GM18951 (cell line): ENCODE data around the gene NTPCR.
"Not testable (repeated sequence)": the region's sequence is repeated elsewhere in the genome, so short reads cannot be mapped to it uniquely, and the experiment has no call there.

Experiments used
- POLR2A ChIP-seq: IDR thresholded peaks from 4 replicates; pipeline ENCODE4 v1.6.1; 2011; ENCODE audit warnings: mild to moderate bottlenecking; ENCODE audit not compliant: insufficient read length, insufficient read depth; ENCODE audit errors: extremely low read depth
- in situ Hi-C: fragments of 300-500 bp; cut with MboI; formaldehyde crosslinking; loops from one replicate; pipeline ENCODE4 v1.12.0; 2022; ENCODE audit warnings: low sequenced_read_pairs, mixed read lengths, inconsistent platforms; ENCODE audit not compliant: unreplicated experiment

The NTPCR gene

GRCh38 chr1:232917053-232917452 is 33.4 kb upstream of the NTPCR start:
- in situ Hi-C loops = no loop called here
- TF ChIP-seq POLR2A = no peak

DNA sequence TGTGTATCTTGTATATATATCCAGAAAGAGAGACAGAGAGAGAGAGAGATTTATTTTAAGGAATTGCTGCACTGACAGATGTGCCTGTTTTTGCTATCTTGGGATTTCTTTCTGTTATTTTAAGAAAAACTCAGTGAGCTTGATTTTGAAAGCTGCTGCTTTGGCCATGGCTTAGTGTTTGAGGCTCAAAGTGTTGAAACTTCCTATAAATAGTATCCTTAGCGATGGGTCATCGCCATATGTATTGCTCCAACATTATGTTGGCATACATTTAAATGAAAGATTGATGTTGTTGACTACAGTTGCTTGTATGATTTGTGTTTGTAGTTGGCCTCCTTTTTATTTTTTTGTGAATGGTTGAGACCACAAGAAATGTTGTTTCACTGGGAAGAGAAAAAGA is 29.0 kb upstream of the NTPCR start:
- TF ChIP-seq POLR2A = no peak
- in situ Hi-C loops = no loop called here

DNA sequence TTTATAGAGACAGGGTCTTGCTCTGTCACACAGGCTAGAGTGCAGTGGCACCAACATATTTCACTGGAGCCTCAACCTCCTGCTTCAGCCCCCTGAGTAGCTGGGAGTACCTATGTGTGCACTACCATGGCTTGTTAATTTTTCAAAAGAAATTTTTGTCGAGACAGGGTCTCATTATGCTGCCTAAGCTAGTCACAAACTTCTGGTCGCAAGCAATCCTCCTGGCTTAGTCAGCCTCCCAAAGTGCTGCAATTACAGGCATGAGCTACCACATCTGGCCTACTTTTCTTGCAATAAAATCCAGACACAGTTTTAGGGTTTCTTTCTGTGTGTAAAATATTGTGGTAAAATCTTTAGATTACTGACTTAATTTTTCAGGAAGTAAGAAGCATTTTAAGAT is 27.9 kb upstream of the NTPCR start:
- no peak for TF ChIP-seq POLR2A
- in situ Hi-C loops = no loop called here

DNA sequence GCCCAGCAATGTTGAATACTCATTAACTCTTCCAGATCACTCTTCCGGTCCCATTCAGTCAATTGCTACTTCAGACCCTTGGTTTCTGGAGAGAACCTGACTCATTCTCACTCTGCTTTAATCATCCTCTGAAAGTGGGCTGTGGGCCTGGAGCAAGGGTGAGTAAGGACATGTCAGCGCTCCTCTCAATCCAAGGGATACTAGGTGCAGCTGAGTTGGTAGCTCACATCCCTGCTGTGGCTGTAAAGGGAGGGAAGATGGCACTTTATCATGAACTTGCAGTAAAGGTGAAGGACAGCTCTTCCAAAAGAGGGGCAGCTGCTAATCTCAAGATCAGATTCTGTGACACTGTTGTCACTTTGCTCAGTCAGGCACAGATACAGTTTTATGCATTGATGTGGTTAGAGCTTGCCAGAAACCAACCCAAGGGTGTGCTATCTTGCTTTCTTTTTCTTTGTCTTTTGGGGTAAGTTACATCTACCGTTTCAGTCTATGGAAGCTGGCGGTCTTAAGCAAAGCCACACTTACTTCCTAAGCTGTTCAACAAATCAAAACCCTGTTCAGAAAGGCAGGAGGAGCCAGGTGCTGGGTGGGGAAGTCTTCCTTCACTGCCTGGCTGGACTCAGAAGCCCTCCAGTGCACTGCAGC is 26.5 kb upstream of the NTPCR start:
- no peak for TF ChIP-seq POLR2A
- in situ Hi-C loops = no loop called here

DNA sequence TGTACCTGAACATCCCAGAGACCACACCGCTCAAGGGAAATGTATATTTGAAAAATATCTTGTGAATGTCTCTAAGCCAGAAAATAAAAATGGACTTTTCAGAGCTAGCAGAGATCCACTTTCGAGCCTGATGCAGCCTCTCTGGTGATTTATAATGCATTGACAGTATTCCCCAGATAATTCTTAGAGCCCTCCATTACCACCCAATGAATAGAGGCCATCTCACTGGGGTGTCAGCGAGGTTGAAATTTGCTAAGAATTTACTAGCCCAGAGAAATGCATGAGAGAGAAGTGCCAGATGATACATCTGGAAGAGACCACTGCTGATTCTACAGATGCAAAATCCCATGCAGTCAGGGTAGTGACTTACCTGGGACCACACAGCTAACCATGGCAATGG is 25.5 kb upstream of the NTPCR start:
- no peak for TF ChIP-seq POLR2A
- in situ Hi-C loops = no loop called here

DNA sequence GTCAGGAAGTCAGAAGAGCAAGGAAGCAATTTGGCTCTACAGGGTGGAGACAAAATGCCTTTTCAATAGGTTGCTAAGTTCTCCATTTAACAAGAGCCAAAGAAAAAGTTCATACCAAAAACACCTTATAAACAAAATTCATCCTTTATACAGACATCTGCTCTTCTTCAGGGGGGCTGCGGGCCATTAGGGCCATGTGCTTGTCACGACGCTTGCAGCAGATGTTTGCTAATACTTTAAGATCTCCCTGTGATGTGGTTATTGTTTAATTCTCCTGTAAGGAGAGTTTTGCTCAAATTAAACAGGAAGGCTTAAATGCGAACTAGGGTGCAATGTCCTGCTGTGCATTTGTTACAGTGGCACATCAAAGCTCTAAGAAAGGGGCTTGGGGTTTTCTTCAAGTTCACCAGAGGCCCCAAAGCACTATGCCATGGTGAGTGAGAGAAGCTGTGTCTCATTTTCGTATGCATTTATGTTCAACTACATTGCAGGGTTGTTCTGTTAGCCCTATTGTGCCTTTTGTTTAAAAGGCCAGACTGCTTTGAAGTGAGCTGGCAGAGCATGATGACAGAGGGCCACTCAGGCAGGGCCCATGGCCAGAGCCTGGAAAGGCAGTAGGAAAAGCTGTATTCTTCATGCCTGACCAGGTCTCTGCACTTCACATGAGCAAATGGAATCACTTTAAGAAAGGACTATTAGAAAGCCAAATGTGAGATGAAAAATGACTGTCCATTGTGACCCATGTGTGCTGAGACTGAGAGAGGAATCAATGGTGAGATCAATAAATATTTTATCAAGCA is 24.8 kb upstream of the NTPCR start:
- in situ Hi-C loops = no loop called here
- no peak for TF ChIP-seq POLR2A

GRCh38 chr1:232927166-232927565 is 23.2 kb upstream of the NTPCR start:
- in situ Hi-C loops = not testable (repeated sequence)

GRCh38 chr1:232927830-232928505 is 22.4 kb upstream of the NTPCR start:
- TF ChIP-seq POLR2A = no peak
- in situ Hi-C loops = no loop called here

- in situ Hi-C loops = no loop called here
- no peak for TF ChIP-seq POLR2A
Measured at GRCh38 chr1:232932486-232933425, 17.7 kb upstream of the NTPCR start.

DNA sequence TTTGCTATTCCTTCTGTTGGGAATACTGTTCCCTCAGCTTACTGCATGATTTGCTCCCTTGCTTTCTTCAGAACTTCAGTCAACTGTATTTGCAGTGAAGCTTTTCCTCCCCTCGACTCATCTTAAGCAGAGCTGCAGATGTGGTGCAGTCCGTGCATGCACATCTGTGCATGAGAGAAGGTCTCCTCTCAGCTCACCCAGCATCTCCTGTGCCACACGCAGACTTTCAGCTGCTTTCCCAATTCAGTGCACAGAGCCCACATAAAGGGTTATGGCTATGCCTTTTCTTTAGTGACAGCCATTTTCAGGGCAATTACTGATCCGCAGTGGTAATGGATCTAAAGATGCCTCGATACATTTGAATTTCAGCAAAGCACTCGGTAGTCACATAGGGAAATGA is 13.5 kb upstream of the NTPCR start:
- TF ChIP-seq POLR2A = no peak
- in situ Hi-C loops = no loop called here

DNA sequence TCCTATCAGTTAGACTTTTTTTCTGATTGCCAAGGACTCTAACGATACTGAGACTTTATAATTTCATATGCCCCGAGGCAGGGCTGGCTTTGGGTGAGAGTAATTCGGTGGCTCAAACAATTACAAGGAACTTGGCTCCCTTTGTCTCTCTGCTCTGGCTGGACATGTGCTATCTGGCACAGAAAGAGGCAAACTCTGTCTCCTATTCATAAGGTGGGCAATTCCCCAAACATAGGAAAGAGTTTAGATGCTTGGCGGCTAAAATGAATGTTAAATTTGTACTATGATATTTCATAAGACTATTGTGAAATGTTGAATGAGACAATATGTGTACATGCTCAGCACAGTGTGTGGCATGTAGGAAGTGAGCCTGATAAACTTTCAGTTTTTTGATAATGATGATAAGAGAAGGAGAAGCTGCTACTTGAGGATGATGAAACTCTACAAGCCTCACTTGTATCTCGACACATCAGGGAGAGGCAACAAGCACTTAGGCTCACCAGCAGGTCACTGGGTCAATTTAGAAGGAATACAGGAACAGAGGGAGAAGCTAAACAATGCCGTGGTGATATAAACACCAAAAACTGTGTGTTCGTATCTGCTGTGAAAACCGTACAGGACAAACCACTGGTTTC is 12.6 kb upstream of the NTPCR start:
- in situ Hi-C loops = no loop called here
- no peak for TF ChIP-seq POLR2A

DNA sequence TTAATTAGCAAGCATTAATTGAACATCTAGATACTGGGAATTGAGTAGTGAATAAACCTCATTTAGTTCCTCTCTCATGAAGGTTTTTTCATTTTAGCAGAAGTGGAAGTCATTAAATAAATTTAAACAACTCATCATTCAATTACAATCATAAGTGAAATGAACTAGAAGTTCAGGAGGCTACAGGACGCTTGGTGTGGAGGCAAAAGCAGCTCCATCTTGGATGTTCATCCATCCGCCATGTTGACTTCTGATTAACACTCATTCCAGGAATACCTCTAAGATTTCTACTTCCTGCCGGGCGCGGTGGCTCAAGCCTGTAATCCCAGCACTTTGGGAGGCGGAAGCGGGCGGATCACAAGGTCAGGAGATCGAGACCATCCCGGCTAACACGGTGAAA is 11.5 kb upstream of the NTPCR start:
- no peak for TF ChIP-seq POLR2A
- in situ Hi-C loops = no loop called here

DNA sequence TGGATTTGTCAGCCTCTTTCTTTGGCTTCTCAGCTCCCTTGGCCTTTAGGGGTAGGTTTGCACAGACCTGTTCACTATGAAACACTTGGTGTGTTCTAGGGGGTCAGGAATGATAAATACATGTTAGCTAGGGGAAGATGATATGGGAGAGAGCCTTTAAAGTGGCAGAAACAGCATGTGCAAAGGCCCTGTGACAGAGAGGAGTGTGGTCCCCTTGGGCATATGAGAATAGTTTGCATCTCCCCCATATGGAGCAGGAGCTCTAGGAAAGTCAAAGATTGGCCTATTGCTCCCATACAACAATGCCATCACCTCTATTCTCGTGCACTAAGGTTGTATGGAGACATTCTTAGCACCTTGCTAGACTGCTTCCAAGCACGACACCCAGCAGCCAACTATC is 10.7 kb upstream of the NTPCR start:
- in situ Hi-C loops = no loop called here
- no peak for TF ChIP-seq POLR2A

DNA sequence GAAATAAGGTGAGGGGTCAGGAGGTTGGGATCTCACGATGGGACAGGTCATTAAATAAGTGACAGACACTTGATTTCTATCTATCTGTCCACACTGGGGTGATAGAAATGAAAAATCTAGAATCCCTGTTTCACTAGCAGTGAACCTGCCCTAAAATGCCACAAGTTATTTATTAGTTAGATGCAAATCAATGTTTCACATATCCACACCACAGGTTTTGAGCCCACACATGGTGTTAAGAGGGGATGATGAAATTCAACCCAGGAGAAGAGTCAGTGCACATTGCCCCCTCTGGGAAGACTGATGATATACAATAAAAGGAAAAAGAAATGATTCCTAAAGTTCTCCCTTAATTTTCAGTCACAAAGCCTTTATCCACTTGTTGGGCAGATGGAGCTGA is 10.1 kb upstream of the NTPCR start:
- in situ Hi-C loops = no loop called here
- no peak for TF ChIP-seq POLR2A
